Activated naive CD4-positive, alpha-beta T cell treated with Interleukin-2 at 50 U/mL for 16 hours (primary cell): Measurements from ENCODE around the gene ITPK1.
"Not testable (repeated sequence)": the region's sequence is repeated elsewhere in the genome, so short reads cannot be mapped to it uniquely, and the experiment has no call there.

ENCODE experiments used
- DNase-seq: peaks from one replicate; pipeline ENCODE4 v3.0.0-alpha.2; 2020

The ITPK1 gene

DNA sequence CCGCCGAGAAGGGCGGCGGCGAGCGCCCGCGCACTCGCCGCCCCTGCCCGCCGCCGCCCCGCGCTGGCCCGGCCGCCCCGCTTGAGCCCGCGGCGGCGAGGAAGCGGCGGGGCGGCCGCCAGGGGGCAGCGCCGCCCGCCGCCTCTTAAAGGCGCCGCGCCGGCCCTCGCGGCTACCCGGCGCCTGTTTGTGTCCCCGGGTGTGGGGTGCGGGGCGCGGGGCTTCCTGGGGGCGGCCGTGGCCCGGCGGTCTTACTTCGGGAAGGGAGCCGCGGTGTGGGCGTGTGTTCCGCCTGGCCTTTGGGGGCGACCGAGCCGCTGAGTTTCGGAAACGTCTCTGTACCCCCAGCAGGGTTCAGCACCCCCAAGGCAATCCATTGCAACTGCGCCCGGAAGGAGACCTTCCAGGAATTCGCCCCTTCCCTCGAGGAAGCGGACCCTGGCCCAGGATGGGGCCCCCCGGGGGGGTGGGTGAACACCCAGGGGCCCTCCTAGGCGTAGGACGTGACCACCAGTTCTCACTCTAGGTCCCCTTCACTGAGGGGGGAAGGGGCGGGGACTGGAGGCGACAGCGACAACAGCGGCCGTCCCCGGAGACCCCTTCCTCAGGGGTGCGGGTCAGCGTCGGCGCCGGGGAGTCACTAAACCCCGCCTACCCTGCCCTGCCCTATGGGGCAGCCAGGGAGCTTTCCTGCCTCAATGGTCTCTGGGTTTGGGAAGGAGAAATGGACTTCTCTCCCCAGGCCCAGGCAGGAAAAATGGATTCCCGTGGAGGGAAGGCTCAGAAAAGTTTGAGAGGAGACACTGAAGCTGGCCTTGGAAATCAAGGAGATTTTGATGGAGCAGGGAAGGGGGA is at the start of gene ITPK1:
Gene ITPK1, minus strand, starts transcription at position 105 of the 855 bp plus-strand sequence. CDS start 762 bp downstream, outside the sequence.
- DNase-seq: peak; percentile 61

DNA sequence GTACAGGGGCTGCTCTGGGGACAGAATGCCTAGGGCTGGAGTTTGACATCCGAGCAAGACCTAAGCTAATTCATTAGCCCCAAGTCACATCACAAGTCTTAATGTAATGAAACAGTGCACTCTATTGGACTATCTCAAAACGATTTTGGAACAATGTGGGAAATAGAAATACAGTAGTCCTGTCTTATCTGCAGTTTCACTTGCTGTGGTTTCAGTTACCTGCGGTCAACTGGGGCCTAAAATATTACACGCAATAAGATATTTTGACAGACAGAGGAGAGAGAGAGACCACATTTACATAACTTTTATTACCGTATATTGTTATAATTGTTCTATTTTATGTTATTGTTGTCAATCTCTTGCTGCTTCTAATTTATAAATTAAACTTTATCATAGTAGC is 47.8 kb upstream of the ITPK1 start:
- DNase-seq: no peak

DNA sequence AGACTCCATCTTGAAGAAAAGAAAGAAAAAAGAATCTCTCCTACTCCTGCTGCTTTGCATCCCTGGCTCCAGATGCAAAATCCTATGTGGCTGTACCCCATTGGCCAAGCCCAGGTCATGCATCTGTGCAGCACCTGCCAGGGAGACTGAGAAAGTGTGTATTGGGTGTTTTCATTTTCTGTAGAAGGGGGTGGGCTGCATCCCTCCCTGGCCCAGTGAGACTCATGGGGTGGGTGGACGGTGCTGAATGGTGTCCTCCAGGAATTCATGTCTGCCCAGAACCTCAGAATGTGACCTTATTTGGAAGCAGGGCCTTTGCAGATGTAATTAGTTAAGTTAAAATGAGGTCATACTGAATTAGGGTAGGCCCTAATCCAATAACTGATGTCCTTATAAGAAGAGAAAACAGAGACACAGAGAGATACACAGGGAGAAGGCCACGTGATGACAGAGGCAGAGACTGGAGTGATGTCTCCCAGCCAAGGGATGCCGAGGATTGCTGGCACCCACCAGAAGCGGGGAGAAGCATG is 45.8 kb upstream of the ITPK1 start:
- no peak for DNase-seq

DNA sequence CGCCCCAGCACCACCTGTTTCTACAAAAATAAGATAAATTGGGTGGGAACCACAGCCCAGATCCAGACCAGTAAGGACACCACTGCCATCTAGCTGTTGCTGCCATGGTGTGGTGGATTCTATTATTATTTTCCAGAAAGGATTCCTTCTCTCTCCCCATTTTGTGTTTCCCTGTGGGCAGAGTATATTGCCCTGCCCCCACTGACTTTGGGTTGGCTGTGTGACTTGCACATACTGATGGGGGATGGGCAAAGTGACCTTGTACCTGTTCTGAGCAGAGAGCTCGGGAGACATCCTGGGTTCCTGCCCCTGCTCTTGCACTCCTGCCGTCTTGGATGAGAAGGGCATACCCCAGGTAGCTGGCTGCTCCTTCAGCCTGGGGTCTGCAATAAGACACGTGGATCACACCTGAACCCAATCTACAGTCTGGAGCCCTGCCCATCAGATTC is 44.7 kb upstream of the ITPK1 start:
- no peak for DNase-seq

DNA sequence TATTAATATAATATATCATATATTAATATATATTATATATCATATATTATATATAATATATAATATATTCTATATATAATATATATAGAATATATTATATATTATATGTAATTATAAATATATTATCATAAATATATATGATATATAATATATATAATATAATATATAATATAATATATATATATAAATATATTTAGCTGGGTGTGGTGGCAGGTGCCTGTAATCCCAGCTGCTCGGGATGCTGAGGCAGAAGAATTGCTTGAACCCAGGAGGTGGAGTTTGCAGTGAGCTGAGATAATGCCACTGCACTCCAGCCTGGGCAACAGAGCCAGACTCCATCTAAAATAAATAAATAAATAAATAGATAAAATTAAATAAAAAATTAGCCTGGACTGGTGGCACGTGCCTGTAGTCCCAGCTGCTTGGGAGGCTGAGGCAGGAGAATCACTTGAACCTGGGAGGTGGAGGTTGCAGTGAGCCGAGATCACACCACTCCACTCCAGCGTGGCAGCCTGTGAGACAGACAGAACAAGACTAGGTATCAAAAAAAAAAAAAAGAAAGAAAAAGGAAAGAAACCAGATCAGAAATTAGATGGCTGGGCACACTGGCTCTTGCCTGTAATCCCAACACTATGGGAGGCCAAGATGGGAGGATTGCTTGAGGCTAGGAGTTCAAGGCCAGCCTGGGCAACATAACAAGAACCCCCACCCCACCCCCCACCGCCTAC is 44.1 kb upstream of the ITPK1 start:
- DNase-seq: not testable (repeated sequence)

DNA sequence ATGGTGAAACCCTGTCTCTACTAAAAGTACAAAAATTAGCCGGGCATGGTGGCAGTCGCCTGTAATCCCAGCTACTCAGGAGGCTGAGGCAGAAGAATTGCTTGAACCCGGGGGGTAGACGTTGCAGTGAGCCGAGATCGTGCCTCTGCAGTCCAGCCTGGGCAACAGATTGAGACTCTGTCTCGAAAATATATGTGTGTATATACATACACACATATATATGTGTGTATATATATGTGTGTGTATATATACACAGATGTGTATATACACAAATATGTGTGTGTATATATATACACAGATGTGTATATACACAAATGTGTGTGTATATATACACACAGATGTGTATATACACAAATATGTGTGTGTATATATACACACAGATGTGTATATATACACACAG is 42.6 kb upstream of the ITPK1 start:
- DNase-seq: not testable (repeated sequence)

DNA sequence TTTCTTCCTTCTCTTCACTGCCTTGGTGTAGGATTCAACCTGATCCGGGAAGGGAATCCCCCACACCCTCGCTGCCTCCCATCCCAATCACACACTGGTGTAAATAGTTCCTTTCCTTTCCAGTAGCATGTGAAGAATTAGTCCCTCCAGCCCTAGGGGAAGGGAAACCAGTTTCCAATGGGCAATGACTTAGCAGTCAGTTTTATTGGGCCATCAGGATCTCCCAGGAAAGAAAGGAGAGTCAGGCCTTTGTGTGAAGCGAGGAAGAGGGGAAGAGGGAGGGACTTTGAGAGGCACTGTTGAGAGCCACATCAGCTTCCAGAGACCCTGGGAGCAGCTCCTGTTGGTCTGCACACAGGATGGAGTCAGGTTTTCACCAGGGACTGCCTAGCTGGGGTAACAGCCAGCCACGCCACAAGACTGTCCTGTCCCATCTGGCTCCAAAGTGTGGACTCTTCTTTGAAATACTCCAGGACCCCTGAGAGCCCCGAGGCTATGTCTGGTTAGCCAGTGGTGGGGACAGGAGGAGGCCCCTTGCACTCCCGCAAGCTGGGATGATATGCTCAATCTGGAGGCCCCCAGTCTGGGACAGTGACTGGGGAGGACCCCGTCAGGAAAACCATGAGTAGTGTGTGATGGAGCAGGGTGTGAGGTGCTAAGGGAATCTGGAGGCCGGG is 41.1 kb upstream of the ITPK1 start:
- no peak for DNase-seq

DNA sequence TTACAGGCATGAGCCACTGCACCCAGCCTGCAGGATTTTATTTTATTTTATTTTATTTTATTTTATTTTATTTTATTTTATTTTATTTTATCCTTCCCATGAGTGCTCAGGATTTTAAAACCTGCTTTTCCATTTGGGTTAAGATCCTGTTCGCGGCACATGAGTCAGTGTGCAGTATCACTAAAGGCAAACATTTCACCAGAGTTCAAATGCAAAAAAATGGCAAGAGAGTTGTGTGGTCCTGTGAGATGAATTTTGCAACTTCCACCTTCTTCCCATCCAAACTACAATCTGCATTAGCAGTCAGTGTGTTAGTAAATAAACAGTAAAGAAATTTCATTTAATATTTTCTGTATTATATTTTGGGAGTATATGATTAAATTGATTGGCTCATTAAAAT is 39.9 kb upstream of the ITPK1 start:
- no peak for DNase-seq

DNA sequence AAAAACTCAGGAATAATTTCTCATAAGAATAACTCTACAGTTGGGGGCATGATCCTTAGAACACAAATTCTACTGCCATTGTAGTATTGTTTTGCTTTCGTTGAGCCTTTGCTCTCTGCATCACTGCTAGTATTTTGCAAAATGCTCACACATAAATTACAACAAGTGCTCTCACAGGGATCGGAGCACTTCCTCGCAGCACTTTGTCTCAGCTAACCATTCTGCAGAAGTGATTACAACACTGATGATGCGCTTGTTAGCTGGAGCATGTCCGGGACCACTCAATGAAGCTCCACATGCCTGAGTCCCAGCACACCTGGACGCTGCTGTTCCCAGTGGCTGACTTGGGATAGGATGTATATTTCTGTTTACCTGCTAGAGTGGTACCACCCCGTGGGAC is 37.4 kb upstream of the ITPK1 start:
- DNase-seq: no peak

DNA sequence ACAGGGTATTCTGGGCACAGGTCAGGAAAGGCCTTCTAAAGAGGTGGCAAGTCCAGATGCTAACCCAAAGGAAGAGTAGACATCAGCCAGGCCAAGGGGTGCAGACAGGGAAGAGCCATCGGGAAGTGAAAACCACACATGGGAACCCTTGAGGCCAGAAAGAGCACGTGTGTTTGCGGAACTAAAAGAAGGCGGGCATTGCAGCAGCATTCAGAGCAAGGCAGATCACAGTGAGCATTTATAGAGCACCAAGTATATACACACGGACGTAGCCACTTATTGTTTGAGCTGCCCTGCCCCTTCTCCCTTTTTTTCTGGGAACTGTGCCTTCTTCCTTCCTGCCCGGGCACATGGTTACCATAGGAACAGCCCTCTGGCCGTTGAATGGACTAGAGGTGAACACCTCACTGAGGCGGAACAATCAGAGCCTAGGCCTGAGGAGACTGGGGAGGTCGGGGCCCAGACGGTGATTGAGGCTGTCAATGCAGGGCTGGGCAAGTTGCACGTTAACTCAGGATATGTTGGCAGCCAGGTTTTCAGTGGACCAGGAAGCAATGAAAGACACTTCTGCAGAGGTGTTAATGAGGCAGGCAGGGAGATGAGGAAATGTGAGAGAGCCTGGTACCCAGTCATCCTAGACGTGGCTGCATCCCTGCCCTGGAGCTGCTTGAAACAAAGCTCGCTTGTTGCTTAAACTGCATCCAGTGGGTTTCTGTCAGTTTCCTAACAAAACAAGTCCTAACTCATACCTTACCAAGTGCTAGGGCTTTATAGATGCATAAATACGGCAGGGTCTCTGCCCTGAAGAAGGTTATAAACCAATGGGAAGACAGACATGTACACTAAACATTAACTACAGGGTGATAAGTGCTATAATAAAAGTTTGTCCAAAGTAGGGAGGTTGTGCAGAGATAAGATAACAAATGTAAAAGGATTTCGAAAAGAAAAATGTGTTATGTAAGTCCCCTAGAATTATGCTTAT is 34.8 kb upstream of the ITPK1 start:
- DNase-seq: no peak

DNA sequence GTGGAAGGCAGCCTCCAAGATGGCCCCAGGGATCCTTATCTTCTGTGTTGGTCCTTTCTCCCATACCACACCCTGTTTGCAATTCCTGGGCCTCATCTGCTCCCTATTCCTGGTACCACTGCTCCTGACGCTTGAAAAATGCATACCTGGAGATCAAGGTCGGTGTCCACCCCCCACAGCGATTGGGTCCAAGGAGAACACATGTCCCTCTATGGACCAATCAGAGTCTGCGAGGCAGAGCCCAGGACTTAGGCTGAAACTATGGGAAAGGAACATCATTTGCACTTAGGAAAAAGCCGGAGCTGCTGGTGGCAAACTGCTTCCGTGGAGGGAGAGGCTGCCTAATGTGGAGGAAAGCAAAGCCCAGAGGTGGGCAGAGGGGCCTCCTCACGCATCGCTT is 33.3 kb upstream of the ITPK1 start:
- DNase-seq: no peak

DNA sequence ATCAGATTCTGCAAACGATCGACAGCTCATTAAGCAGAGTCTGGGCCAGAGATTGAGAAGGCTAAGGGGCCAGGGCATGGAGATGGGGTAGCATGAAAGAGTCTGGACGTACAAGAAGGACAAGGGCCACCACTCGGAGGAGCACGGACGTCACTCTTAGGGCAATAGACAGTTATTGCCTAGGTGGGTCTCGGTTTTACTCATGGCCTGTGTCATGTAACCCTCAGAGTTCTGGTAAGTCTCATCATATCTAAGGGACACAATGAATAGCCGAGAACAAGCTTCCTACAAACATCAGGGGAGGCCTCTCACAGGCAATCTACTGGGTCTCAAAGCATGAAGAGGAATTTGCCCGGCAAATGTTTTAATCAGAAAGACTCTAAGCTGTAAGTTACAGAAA is 30.4 kb upstream of the ITPK1 start:
- DNase-seq: no peak

DNA sequence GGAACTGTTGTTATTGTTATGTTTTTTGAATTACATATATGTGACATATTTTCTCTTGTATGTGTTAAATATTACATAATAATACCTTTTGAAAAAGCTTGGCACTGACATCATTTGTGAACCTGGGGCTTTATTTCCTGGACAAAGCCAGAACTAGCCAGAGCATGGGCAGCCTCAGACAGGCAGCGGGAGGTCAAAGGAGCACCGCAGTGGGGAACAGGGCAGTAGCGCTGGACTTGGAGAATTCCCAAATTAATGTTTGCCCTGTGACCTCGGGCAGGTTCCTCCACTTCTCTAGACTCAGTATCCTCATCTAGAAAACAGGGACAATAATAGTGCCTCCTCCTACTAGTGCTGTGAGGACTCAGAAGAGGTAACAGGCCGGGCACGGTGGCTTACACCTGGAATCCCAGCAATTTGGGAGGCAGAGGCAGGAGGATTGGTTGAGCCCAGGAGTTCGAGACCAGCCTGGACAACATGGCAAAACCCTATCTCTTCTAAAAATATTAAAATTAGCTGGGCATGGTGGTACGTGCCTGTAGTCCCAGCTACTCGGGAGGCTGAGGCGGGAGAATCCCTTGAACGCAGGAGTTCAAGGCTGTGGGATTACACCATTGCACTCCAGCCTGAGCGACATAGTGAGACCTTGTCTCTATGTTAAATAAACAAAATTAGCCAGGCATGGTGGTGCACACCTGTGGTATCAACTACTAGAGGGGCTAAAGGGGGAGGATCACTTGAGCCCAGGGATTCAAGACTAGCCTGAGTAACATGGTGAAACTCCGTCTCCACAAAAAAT is 27.3 kb upstream of the ITPK1 start:
- DNase-seq: no peak

DNA sequence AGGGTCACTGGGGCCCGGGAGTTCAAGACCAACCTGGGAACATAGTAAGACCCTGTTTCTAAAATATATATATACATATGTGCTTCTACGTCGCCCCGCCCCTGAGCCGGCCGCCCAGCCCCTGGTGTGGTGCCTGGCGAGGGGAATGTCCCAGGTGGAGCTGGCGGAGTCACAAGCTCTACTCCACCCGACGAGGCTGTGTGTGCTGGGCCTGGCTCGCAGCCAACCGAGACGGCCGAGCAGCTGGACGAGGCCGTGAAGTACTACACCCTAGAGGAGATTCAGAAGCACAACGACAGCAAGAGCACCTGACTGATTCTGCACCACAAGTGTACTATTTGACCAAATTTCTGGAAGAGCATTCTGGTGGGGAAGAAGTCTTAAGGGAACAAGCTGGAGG is 22.1 kb upstream of the ITPK1 start:
- no peak for DNase-seq

DNA sequence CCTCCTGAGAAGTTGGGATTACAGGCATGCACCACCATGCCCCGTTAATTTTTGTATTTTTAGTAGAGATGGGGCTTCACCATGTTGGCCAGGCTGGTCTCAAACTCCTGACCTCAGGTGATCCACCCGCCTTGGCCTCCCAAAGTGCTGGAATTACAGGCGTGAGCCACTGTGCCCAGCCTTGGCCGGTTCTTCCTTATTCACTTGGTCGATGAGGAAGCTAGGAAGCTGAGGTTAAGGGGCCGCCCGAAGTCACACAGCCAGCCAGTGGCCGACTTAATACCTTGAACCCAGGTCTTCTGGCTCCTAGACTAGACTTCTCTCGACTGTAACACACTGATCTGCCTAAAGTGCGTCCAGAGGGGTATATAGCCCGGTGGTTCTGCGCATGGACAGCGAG is 20.8 kb upstream of the ITPK1 start:
- not testable (repeated sequence) for DNase-seq

DNA sequence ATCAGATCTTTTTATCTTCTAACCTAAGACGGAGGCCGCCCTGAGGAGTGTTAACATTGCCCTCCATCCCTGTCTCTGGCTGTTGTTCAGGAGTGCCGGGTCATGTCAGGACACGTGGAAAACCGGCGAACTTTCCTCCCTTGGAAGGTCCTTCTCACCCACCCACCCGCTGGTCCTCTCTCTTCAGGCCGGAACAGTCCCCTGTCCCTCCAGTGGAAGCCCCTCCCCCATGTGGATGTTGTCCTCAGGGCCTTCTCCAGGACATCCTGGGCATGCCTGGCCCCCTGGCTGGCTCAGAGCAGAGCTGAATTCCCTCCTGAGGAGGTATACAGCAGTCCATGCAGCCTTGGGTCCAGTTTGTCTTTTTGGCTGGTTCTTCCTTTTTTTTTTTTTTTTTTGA is 20.3 kb upstream of the ITPK1 start:
- no peak for DNase-seq

DNA sequence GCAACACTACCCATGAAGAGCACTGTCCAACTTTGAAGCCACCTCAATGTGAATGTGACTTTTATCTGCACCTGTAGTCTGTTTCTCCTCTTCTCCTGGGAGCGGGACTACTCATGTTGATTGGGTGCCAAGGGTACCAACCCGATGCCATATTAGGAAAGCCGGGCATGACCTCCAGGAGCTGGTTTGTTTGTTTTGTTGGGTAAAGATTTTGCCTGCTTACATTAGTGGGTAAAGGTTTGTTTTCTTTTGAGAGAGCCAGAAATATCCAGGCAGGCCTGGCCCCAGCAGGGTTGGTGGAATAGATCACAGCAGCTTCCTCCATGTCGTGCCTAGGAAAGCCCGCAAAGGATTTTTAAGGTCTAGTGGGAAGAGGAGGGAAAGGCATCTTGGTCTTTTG is 19.7 kb upstream of the ITPK1 start:
- DNase-seq: no peak

DNA sequence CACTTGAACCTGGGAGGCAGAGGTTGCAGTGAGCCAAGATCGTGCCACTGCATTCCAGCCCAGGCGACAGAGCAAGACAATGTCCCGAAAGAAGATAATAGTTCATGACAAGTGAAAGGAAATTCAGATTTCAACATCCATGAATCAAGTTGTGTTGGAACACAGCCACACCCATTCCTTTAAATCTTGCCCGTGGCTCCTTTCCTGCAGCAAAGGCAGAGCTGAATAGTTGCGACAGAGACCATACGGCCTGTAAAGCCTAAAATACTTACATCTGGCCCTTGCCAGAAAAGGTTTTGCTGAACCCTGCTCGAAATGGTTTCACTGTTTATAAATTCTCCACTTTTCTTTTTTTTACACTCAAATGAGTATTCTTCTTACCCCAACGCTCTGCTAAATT is 17.7 kb upstream of the ITPK1 start:
- DNase-seq: no peak

DNA sequence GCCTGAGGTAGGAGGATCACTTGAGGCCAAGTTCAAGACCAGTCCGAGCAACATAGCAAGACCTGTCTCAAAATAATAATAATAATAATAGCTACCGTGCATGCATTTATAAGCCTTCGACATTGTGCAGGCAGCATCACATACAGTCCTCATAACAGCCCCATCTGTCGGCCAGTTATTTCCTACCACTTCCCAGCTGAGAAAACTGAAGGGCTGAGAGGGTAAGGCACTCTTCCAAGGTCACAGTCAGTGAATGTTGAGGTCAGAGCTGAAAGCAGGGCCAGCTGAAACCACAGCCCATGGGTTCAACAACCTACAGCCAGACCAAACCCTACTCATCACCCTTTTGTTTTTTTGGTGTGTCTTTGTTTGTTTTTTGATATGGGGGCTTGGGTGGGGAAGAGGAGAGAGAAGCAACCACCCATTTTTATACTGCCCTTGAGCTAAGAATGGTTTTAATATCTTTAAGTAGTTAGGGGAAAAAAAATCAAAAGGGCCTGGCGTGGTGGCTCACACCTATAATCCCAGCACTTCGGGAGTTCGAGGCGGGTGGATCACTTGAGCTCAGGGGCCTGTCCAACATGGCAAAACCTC is 16.8 kb upstream of the ITPK1 start:
- no peak for DNase-seq

DNA sequence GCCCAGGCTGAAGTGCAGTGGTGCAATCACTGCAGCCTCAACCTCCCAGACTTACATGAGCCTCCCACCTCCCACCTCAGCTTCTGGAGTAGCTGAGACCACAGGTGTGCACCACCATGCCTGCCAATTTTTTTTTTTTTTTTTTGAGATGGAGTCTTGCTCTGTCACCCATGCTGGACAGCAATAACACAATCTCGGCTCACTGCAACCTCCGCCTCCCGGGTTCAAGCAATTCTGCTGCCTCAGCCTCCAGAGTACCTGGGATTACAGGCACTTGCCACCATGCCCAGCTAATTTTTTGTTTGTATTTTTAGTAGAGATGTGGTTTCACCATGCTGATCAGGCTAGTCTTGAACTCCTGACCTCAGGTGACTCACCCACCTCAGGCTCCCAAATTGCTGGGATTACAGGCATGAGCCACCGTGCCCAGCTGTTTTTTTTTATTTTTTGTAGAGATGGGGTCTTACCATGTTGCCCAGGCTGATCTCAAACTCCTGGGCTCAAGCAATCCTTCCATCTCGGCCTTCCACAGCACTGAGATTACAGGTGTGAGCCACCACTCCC is 15.6 kb upstream of the ITPK1 start:
- not testable (repeated sequence) for DNase-seq
